ENCODE results near the gene TNKS1BP1.

TNKS1BP1 gene

GRCh38 chr11:57263351-57263750 is 61.4 kb downstream of the TNKS1BP1 start:
- TF ChIP-seq CTCF (conservative IDR thresholded peaks at IDR 0.05; ENCODE audit: low read depth, low read length), result no peak
- no peak for DNase-seq (ENCODE audit: low read depth)

GRCh38 chr11:57262157-57262556 is 62.6 kb downstream of the TNKS1BP1 start:
- no peak overlapping the region for H3K4me3 ChIP-seq (ENCODE audit: low read length)
- no peak for DNase-seq (ENCODE audit: low read depth)
- TF ChIP-seq CTCF (conservative IDR thresholded peaks at IDR 0.05; ENCODE audit: low read depth, low read length), result no peak

More at GRCh38 chr11:57263351-57263750, 61.4 kb downstream of the TNKS1BP1 start:
- H3K4me3 ChIP-seq (ENCODE audit: low read length), result no peak overlapping the region

- DNase-seq (ENCODE audit: low read depth), result no peak
- no peak for TF ChIP-seq CTCF (conservative IDR thresholded peaks at IDR 0.05; ENCODE audit: low read depth, low read length)
- H3K4me3 ChIP-seq (ENCODE audit: low read length), result no peak overlapping the region
Measured at GRCh38 chr11:57260937-57261783, 63.6 kb downstream of the TNKS1BP1 start.

- TF ChIP-seq CTCF (conservative IDR thresholded peaks at IDR 0.05; ENCODE audit: low read depth, low read length), result no peak
- H3K4me3 ChIP-seq (ENCODE audit: low read length), result no peak overlapping the region
- DNase-seq (ENCODE audit: low read depth), result no peak
Measured at GRCh38 chr11:57256119-57256518, 68.6 kb downstream of the TNKS1BP1 start.

GRCh38 chr11:57255618-57256017 is 69.1 kb downstream of the TNKS1BP1 start:
- no peak overlapping the region for H3K4me3 ChIP-seq (ENCODE audit: low read length)
- TF ChIP-seq CTCF (conservative IDR thresholded peaks at IDR 0.05; ENCODE audit: low read depth, low read length), result no peak
- DNase-seq (ENCODE audit: low read depth), result no peak

- H3K4me3 ChIP-seq (ENCODE audit: low read length), result no peak overlapping the region
- no peak for DNase-seq (ENCODE audit: low read depth)
- TF ChIP-seq CTCF (conservative IDR thresholded peaks at IDR 0.05; ENCODE audit: low read depth, low read length), result no peak
Measured at GRCh38 chr11:57254631-57255030, 70.1 kb downstream of the TNKS1BP1 start.

GRCh38 chr11:57251491-57252104 is 73.2 kb downstream of the TNKS1BP1 start:
- no peak for DNase-seq (ENCODE audit: low read depth)
- H3K4me3 ChIP-seq (ENCODE audit: low read length), result no peak overlapping the region
- no peak for TF ChIP-seq CTCF (conservative IDR thresholded peaks at IDR 0.05; ENCODE audit: low read depth, low read length)
